SK-N-SH (cell line): ENCODE data around the gene NECTIN1. TPM values are rescaled to one million over a fixed set of nuclear protein-coding genes. Genes with fewer than 3 reads are reported as not detected.
A peak's percentile ranks its signal among the peaks of the same experiment; 100 is the strongest.

Experiments used
- CTCF ChIA-PET: fragments of 300-600, 350-600 bp; formaldehyde crosslinking; extraction: SDS; loops from one replicate; lab custom pipeline; 2021; lab: Yijun Ruan, JAX
- POLR2A ChIA-PET: fragments of 350-600 bp; sonication (Branson Sonifier 250); formaldehyde crosslinking; extraction: SDS; loops from one replicate; lab custom pipeline; 2020; ENCODE audit warnings: antibody characterized with exemption, inconsistent platforms; lab: Yijun Ruan, JAX
- DNase-seq: peaks from one replicate; pipeline ENCODE4 v3.0.0; 2012
- H2AFZ ChIP-seq: fragments of 200-600 bp; sonication (generic); 2 replicates; pipeline ENCODE4 v1.8.1; 2016; ENCODE audit warnings: antibody characterized with exemption, mild to moderate bottlenecking, low read depth
- H3F3A ChIP-seq: fragments of 200-600 bp; sonication (generic); replicated peaks from 2 replicates; pipeline ENCODE3; 2016; ENCODE audit warnings: antibody characterized with exemption, mild to moderate bottlenecking; ENCODE audit not compliant: insufficient read depth
- H3K27ac ChIP-seq, 2 experiments: fragments of 200-500 bp in 1 of 2; fragments of 200-600 bp in 1 of 2; sonication (Bioruptor generic) in 1 of 2; sonication (generic), shearing (Covaris generic) in 1 of 2; 2 replicates each; pipeline versions ENCODE4 v1.5.1 to v1.6.1; 2014 to 2016; ENCODE audit warnings: low read depth in 2 of 2, inconsistent platforms in 1 of 2, low read length in 1 of 2, mild to moderate bottlenecking in 1 of 2, mixed read lengths in 1 of 2
- H3K27me3 ChIP-seq: fragments of 200-600 bp; sonication (generic), shearing (Covaris generic); 2 replicates; pipeline ENCODE4 v1.6.1; 2016; ENCODE audit warnings: mixed run types; ENCODE audit not compliant: insufficient read depth
- H3K36me3 ChIP-seq, 2 experiments: fragments of 200-500 bp in 1 of 2; fragments of 200-600 bp in 1 of 2; sonication (Bioruptor generic) in 1 of 2; sonication (generic) in 1 of 2; replicated peaks in 1 of 2; 2 replicates each; pipeline versions ENCODE3 to v1.5.1; 2014 to 2016; ENCODE audit warnings: low read length in 1 of 2, mild to moderate bottlenecking in 1 of 2; ENCODE audit not compliant: insufficient read depth in 2 of 2, control insufficient read depth in 1 of 2
- H3K4me1 ChIP-seq, 2 experiments: fragments of 200-500 bp in 1 of 2; fragments of 200-600 bp in 1 of 2; sonication (Bioruptor generic) in 1 of 2; sonication (generic), shearing (Covaris generic) in 1 of 2; 2 replicates each; pipeline versions ENCODE4 v1.5.1 to v1.6.1; 2014 to 2016; ENCODE audit warnings: low read depth in 1 of 2, low read length in 1 of 2, mixed run types in 1 of 2; ENCODE audit not compliant: insufficient read depth in 2 of 2, control insufficient read depth in 1 of 2
- H3K4me2 ChIP-seq: fragments of 200-600 bp; sonication (generic), shearing (Covaris generic); 2 replicates; pipeline ENCODE4 v1.6.1; 2017; ENCODE audit warnings: mixed run types
- H3K4me3 ChIP-seq, 2 experiments: fragments of 200-500 bp in 1 of 2; fragments of 200-600 bp in 1 of 2; sonication (Bioruptor generic) in 1 of 2; sonication (generic), shearing (Covaris generic) in 1 of 2; 2 replicates each; pipeline versions ENCODE4 v1.5.1 to v1.8.1; 2014 to 2016; ENCODE audit warnings: low read depth in 2 of 2, inconsistent platforms in 1 of 2, low read length in 1 of 2, mild to moderate bottlenecking in 1 of 2, mixed read lengths in 1 of 2, moderate library complexity in 1 of 2
- H3K79me2 ChIP-seq: fragments of 200-600 bp; sonication (generic); 2 replicates; pipeline ENCODE4 v1.8.1; 2017; ENCODE audit warnings: mild to moderate bottlenecking; ENCODE audit not compliant: insufficient read depth
- H3K9ac ChIP-seq: fragments of 200-600 bp; sonication (generic); 2 replicates; pipeline ENCODE4 v1.6.1; 2017; ENCODE audit warnings: mixed run types
- H3K9me2 ChIP-seq: fragments of 200-600 bp; sonication (generic); 2 replicates; pipeline ENCODE4 v1.6.1; 2017; ENCODE audit warnings: mixed run types
- H3K9me3 ChIP-seq: fragments of 200-600 bp; sonication (generic); 2 replicates; pipeline ENCODE4 v1.6.1; 2017; ENCODE audit warnings: mixed run types, mild to moderate bottlenecking, moderate library complexity
- H4K20me1 ChIP-seq: fragments of 200-600 bp; sonication (generic); 2 replicates; pipeline ENCODE4 v1.6.1; 2017; ENCODE audit warnings: mild to moderate bottlenecking, mixed run types; ENCODE audit not compliant: insufficient read depth
- FOXJ3 ChIP-seq: sonication (generic); formaldehyde crosslinking; IDR thresholded peaks from 2 replicates; pipeline ENCODE4 v1.5.1; 2020; ENCODE audit warnings: mild to moderate bottlenecking, missing genetic modification reagents
- GABPA ChIP-seq: IDR thresholded peaks from 2 replicates; pipeline ENCODE4 v1.4.0; 2012; ENCODE audit warnings: low read depth, mild to moderate bottlenecking
- MXI1 ChIP-seq: IDR thresholded peaks from 2 replicates; pipeline ENCODE4 v1.6.1; 2012; ENCODE audit warnings: mild to moderate bottlenecking, low read depth, low read length, improper control_type of control experiment
- NFIC ChIP-seq: IDR thresholded peaks from 2 replicates; pipeline ENCODE4 v1.4.0; 2012; ENCODE audit warnings: borderline replicate concordance
- NRF1 ChIP-seq: IDR thresholded peaks from 2 replicates; pipeline ENCODE4 v1.6.1; 2012; ENCODE audit warnings: low read depth, mild to moderate bottlenecking, low read length
- RAD21 ChIP-seq: IDR thresholded peaks from 2 replicates; pipeline ENCODE4 v1.6.1; 2012; ENCODE audit warnings: mild to moderate bottlenecking, low read length
- RCOR1 ChIP-seq: fragments of 150-350 bp; IDR thresholded peaks from 2 replicates; pipeline ENCODE4 v1.6.1; 2017; ENCODE audit warnings: antibody characterized with exemption, low read length
- TAF1 ChIP-seq: IDR thresholded peaks from 2 replicates; pipeline ENCODE4 v1.6.1; 2012; ENCODE audit warnings: low read depth, mild to moderate bottlenecking, low read length, moderate library complexity, borderline replicate concordance
- TEAD4 ChIP-seq: IDR thresholded peaks from 2 replicates; pipeline ENCODE4 v1.4.0; 2012; ENCODE audit warnings: mild to moderate bottlenecking, borderline replicate concordance; ENCODE audit not compliant: insufficient read depth
- whole genome bisulfite sequencing: methylation state at CpG from one replicate; pipeline ENCODE4 v1.1.6; 2017; ENCODE audit warnings: low lambda C conversion rate; 5-methylcytosine and 5-hydroxymethylcytosine counted together
- polyA plus RNA-seq, 3 experiments: library from polyadenylated mRNA; depleted of rRNA; stranded (reverse); fragments of >200 nt; gene quantifications; 2 replicates each; pipeline ENCODE4 v1.2.3, GENCODE V29; 2012
- TF ChIP-seq, protein P1 (sequence below): IDR thresholded peaks from 2 replicates; pipeline ENCODE4 v1.4.0; 2012; ENCODE audit warnings: low read depth, borderline replicate concordance

NECTIN1 gene
- polyA plus RNA-seq, 1 of the 3 experiments (the other 2 are of a cell fraction), result 9.1 TPM

DNA sequence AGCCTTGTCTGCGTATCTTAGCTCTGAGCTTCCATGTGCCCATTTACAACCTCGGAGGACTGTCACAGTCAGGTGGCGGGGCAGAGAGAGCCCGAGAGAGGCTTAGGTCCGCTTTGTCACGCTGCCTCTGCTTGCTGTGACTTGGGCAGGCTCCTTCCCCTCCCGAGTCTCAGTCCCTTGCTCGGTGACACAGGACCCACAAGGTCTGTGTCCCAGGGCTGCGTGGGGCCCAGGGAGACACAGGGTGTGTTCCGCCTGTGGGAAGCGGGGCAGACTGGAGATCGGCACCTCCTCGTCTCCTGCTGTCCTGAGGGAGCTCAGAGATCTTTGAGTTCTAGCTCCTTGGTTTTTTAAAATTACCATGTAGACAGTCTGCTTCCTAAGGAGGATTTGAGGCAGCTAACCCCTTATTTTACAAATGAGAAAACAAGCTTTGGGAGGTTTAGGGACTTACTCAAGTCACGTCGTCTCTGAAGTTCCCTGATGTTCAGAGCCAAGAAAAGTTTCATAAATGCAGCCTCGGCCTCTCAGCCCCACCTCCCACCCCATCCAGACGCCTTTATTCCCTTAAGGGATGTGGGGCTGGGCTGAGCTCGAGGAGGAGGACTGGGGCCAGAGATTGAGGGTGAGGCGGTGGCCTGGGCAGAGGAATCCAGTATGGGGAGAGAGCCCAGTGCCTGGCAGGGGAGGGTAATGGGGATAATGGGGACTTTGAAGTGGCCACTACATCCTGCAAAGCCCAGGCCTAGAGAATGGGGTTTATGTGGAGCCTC, 103.6 kb downstream of the NECTIN1 start:
- H3K9me3 ChIP-seq, result no peaks in the 10 kb centered on the region
- H3K27me3 ChIP-seq, result no peaks in the 10 kb centered on the region
- ChIA-PET CTCF (interaction anchor here (0.6 to 3.0 kb wide), 15 partner anchors 10 to 483 kb away, joined by 3 to 22 read pairs (median 4); no protein-coding TSS in a partner anchor), POLR2A (no interaction called here)
- no peak overlapping the region for H3K4me2 ChIP-seq
- no peak overlapping the region for H2AFZ ChIP-seq
- H3K4me1 ChIP-seq, result peaks cover 0 to 14% of the 10 kb centered on the region in 2 experiments; a peak in 1 of 4 replicates
- no peak overlapping the region for H3K27ac ChIP-seq
- H3F3A ChIP-seq, result no peaks in the 10 kb centered on the region
- no peaks in the 10 kb centered on the region for H3K79me2 ChIP-seq
- no peak for TF ChIP-seq NRF1
- no peak for TF ChIP-seq TAF1
- TF ChIP-seq TEAD4, result no peak
- DNase-seq, result peak; percentile 47
- WGBS, result 71% methylated on average over 8 of the region's 19 CpGs
- H3K36me3 ChIP-seq, result no peaks in the 10 kb centered on the region
- H3K9ac ChIP-seq, result no peak overlapping the region
- H4K20me1 ChIP-seq, result no peaks in the 10 kb centered on the region
- H3K9me2 ChIP-seq, result no peaks in the 10 kb centered on the region
- H3K4me3 ChIP-seq, result no peak overlapping the region

DNA sequence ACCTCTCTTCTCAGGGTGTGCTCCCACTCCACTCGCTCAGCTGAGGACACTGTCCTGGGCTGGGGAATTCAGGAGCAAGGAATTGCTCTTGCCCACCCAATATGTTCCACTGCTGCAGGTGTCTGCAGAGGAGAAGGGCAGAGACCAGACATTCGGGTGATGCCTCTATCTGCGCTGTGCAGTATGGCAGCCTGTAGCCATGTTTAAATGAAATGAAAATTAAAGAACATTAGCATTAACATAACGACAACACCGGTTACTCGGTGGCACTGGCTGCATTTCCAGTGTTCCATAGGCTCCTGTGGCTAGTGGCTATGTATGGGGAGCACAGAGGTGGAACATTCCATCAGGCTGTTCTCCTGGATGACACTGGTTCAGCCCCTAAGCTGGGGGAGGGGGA, 104.4 kb downstream of the NECTIN1 start:
- 95% methylated on average over 6 of the region's 6 CpGs for WGBS
- TF ChIP-seq FOXJ3 (CRISPR knock-in tag) (no peak), GABPA (no peak), RAD21 (no peak), RCOR1 (no peak), NFIC (no peak), MXI1 (no peak)
- TF ChIP-seq, protein P1, sequence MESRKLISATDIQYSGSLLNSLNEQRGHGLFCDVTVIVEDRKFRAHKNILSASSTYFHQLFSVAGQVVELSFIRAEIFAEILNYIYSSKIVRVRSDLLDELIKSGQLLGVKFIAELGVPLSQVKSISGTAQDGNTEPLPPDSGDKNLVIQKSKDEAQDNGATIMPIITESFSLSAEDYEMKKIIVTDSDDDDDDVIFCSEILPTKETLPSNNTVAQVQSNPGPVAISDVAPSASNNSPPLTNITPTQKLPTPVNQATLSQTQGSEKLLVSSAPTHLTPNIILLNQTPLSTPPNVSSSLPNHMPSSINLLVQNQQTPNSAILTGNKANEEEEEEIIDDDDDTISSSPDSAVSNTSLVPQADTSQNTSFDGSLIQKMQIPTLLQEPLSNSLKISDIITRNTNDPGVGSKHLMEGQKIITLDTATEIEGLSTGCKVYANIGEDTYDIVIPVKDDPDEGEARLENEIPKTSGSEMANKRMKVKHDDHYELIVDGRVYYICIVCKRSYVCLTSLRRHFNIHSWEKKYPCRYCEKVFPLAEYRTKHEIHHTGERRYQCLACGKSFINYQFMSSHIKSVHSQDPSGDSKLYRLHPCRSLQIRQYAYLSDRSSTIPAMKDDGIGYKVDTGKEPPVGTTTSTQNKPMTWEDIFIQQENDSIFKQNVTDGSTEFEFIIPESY, result no peak
- Histone ChIP-seq H2AFZ (no peak overlapping the region), H3K4me2 (no peak overlapping the region), H3K79me2 (no peaks in the 10 kb centered on the region), H3K9ac (no peak overlapping the region), H3K27me3 (no peaks in the 10 kb centered on the region), H4K20me1 (no peaks in the 10 kb centered on the region), H3K4me1 (peaks cover 0 to 14% of the 10 kb centered on the region in 2 experiments; a peak in 1 of 4 replicates), H3F3A (no peaks in the 10 kb centered on the region), H3K27ac (no peak overlapping the region), H3K9me2 (no peaks in the 10 kb centered on the region), H3K36me3 (no peaks in the 10 kb centered on the region), H3K9me3 (no peaks in the 10 kb centered on the region), H3K4me3 (no peak overlapping the region)
- CTCF ChIA-PET, result interaction anchor here (0.6 to 2.9 kb wide), 21 partner anchors 7 to 664 kb away, joined by 3 to 22 read pairs (median 4); no protein-coding TSS in a partner anchor
- POLR2A ChIA-PET, result no interaction called here
- no peak for DNase-seq
